Mucosa of descending colon (tissue), 3 donors: ENCODE measurements around the gene CLEC16A. TPM values are rescaled to one million over a fixed set of nuclear protein-coding genes. Genes with fewer than 3 reads are reported as not detected.
A peak's percentile ranks its signal among the peaks of the same experiment; 100 is the strongest.

Source experiments
- ATAC-seq: fragments of 200-7000 bp; cut with Tn5 transposase; one replicate; pipeline ENCODE4 v1.9.1; 2020; ENCODE audit warnings: mild to moderate bottlenecking, moderate library complexity
- DNase-seq, 3 donors: peaks; one replicate each; pipeline ENCODE4 v3.0.0-alpha.2; 2020
- H3K36me3 ChIP-seq: fragments of 200-600 bp; one replicate; pipeline ENCODE4 v1.8.0; 2021; ENCODE audit warnings: low read depth, mild to moderate bottlenecking
- H3K4me1 ChIP-seq: fragments of 200-600 bp; one replicate; pipeline ENCODE4 v1.8.0; 2021; ENCODE audit warnings: low read depth, mild to moderate bottlenecking
- H3K4me3 ChIP-seq: fragments of 200-600 bp; one replicate; pipeline ENCODE4 v1.8.0; 2021; ENCODE audit warnings: mild to moderate bottlenecking
- H3K9me3 ChIP-seq: fragments of 200-600 bp; one replicate; pipeline ENCODE4 v1.8.0; 2021; ENCODE audit warnings: mild to moderate bottlenecking
- CTCF ChIP-seq: fragments of 200-600 bp; IDR thresholded peaks from one replicate; pipeline ENCODE4 v1.8.0; 2022; ENCODE audit warnings: antibody characterized with exemption, mild to moderate bottlenecking
- intact Hi-C, 2 donors: fragments of 100-400 bp; cut with DNase I in 1 of 2; cut with micrococcal nuclease in 1 of 2; formaldehyde crosslinking; loops; one replicate each; pipeline versions ENCODE4 v1.11.0 to v1.11.1; 2022; cut with DNase I, micrococcal nuclease
- total RNA-seq, 3 donors: library from RNA; stranded (reverse); fragmentation: NEBNext Ultra II Directional in 2 of 3; extraction: Animal tissue kit (Norgen Biotek cat#: 25700) in 2 of 3; gene quantifications; one replicate each; pipeline versions ENCODE4 v1.2.1 to v1.2.4, GENCODE V29; 2021 to 2023
- donor health status: DM: no; HTN: no; CAD: no; lungs with moderate emphysema.
- donor health status: DM: no; HTN: no; CAD: no.
- donor health status: DM: no; HTN: yes; CAD: no.

CLEC16A gene
- total RNA-seq, 3 donors from 2014 or later: 30.3 to 38.1 (median 37.1) TPM

GRCh38 chr16:11038305-11038704 lies 93.9 kb downstream of the CLEC16A start:
- H3K36me3 ChIP-seq: no peaks in the 10 kb centered on the region
- no peak for TF ChIP-seq CTCF
- intact Hi-C loops: no loop called here
- no peak overlapping the region for H3K4me3 ChIP-seq
- DNase-seq (no peak), ATAC-seq (no peak)
- H3K4me1 ChIP-seq: no peaks in the 10 kb centered on the region
- no peaks in the 10 kb centered on the region for H3K9me3 ChIP-seq

- Histone ChIP-seq H3K4me3 (no peak overlapping the region), H3K4me1 (no peaks in the 10 kb centered on the region), H3K36me3 (peaks cover 3% of the 10 kb centered on the region), H3K9me3 (no peaks in the 10 kb centered on the region)
- ATAC-seq (peak; percentile 88), DNase-seq (peak in 1 of 3 donors; percentile 17)
- no peak for TF ChIP-seq CTCF
- intact Hi-C loops: no loop called here
Measured at GRCh38 chr16:11038777-11039176, 94.4 kb downstream of the CLEC16A start.

DNA sequence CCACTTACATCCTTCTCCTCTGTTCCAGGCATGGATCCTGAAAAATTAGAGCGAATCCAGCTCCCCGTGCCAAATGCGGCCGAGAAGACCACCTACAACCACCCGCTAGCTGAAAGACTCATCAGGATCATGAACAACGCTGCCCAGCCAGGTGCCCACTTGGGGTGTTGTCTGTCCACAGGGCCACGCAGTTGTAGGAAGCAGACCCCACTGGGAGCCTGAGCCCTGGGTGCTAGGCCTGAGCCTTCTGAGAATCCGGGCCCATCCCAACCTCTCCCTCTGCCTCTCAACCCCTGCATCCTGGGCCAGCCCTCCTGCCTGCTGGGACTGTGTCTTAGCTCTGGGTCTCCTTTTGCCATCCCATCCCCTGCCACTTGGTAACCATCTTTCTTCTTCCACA lies 95.4 kb downstream of the CLEC16A start:
- no peak for TF ChIP-seq CTCF
- no peak for DNase-seq
- intact Hi-C loops: no loop called here
- no peak overlapping the region for H3K4me3 ChIP-seq
- H3K4me1 ChIP-seq: no peaks in the 10 kb centered on the region
- H3K36me3 ChIP-seq: peaks cover 4% of the 10 kb centered on the region
- ATAC-seq: no peak
- no peaks in the 10 kb centered on the region for H3K9me3 ChIP-seq

DNA sequence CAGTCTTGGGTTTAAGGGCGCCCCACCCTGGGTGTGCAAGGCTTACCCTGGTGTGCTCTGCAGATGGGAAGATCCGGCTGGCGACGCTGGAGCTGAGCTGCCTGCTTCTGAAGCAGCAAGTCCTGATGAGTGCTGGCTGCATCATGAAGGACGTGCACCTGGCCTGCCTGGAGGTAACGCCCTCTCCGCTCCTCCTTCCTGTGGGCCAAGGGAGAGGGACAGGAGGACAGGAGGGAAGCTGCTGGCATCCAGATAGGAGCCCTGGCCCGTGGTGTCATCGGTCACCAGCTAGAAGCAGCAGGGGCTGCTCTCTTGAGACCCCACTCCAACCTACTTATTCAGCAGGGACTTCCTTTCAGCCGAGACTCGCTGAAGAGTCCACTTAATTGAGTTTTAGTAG lies 97.8 kb downstream of the CLEC16A start:
- no peak overlapping the region for H3K4me3 ChIP-seq
- H3K4me1 ChIP-seq: peaks cover 3% of the 10 kb centered on the region
- peaks cover 7% of the 10 kb centered on the region for H3K36me3 ChIP-seq
- intact Hi-C loops: no loop called here
- ATAC-seq (no peak), DNase-seq (no peak)
- no peaks in the 10 kb centered on the region for H3K9me3 ChIP-seq
- TF ChIP-seq CTCF: no peak

DNA sequence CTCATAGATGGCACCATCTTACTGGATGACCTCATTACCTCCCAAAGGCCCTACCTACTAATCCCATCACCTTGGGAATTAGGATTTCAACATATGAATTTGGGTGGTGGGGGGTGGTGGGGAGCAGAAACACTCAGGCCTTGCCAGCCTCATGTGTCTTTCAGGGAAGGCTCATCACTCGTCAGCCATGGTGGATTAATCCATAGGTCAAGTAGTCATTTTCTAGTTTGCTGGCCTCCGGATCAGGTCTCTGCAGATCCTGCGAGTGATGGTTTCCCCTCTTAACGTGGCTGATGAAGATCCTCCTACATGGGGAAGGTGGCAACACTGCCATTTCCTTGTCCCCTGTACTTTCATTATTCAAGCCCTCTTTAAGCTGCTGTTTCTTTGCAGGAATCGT lies 101.1 kb downstream of the CLEC16A start:
- H3K36me3 ChIP-seq: peaks cover 7% of the 10 kb centered on the region
- intact Hi-C loops: no loop called here

More for the DNA sequence above, 101.1 kb downstream of the CLEC16A start:
- no peak for TF ChIP-seq CTCF
- Histone ChIP-seq H3K9me3 (no peaks in the 10 kb centered on the region), H3K4me1 (peaks cover 3% of the 10 kb centered on the region), H3K4me3 (no peak overlapping the region)
- DNase-seq (no peak), ATAC-seq (no peak)
